Measurements from ENCODE around the gene STK11.
A peak's percentile ranks its signal among the peaks of the same experiment; 100 is the strongest.
"Not testable (repeated sequence)": the region's sequence is repeated elsewhere in the genome, so short reads cannot be mapped to it uniquely, and the experiment has no call there.

STK11 gene

DNA sequence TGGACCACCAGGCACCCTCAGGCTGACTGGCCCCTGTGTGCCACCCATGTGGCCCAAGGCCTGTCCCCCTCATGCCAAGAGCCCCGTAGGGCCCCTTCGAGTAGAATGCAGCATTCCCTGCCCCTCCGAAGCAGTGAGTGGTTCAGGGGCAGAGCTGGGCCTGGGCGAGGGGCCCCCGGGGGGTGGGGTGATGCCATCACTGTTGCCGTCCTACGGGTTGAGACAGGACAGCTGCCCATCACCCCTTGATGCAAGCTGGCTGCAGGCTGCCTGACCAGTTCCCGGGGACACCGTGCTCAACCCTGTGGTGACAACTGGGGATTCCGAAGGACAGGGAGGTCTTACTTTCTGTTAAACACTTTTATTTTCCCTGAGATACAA lies 36.2 kb upstream of the STK11 start:
- DNase-seq, result no peak

DNA sequence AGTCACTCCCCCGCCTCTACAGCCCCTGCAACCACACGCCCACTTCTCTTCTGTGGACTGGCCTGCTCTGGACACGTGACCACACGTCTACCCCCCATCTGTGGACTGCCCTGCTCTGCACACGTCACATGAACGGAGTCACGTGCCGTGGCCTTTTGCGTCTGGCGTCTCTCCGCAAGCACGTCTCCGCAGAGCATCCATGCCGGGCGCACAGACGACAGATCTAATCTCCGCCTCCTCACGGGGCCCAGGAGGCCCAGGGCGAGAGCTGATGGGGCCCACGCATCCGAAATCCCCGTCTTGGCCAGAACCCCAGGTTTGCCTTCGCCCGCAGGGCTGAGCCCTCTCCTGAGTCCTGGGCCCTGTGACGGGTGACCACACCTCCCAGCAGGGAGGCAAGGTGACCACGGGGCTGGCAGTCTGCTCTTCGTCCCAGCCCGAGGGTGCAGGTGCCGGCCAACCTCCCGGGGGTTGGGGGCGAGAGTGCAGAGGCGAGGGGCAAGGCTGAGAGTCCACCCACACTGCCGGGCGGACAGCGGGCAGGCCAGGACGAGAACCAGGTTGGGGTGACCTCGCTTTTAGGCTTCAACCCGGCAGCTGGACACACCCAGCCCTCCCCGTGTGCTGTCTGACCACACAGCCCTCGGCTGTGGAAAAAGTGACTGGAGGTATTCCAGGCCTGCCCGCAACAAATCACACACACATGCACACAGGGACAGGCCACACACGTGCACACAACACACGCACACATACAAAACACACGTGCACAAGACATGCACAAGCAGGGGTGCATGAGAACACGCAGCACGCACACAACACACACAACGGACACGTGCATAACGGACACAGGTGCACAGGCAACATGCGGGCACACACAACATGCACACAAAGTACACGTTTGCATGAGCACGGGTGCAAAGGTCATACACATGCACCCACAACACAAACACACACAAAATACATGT lies 35.4 kb upstream of the STK11 start:
- DNase-seq, result no peak

DNA sequence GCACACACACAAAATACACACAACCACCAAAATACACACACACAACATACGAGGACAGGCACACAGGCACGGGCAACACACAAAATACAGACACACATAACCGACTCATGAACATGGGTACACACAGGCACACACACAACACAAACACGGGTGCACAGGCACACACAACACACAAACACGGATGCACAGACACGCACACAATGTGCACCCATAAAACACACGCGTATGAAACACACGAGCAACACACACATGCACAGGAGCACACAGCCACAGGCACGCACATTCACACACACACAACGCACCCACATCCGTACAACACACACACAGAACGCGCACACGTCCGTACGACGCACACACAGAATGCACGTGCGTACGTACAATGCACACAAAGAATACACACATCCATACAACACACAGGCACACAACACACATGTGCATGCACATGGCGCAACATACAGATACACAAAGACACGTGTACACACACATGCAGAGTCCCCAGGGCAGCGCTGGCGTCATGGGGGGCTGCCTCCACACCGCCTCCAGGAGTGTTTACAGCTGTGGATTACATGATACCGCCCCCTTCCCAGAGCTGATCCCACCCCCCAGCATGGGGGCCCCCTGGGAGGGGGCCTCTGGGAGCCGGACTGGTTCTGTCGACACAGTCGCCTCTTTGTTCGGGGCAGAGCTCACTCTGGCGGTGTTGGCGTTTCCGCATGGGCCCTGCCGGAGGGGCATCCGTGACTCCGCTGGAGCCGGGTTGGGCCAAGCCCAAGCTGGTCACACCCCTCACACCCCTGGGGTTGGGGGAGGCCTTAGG lies 34.4 kb upstream of the STK11 start:
- no peak for DNase-seq

DNA sequence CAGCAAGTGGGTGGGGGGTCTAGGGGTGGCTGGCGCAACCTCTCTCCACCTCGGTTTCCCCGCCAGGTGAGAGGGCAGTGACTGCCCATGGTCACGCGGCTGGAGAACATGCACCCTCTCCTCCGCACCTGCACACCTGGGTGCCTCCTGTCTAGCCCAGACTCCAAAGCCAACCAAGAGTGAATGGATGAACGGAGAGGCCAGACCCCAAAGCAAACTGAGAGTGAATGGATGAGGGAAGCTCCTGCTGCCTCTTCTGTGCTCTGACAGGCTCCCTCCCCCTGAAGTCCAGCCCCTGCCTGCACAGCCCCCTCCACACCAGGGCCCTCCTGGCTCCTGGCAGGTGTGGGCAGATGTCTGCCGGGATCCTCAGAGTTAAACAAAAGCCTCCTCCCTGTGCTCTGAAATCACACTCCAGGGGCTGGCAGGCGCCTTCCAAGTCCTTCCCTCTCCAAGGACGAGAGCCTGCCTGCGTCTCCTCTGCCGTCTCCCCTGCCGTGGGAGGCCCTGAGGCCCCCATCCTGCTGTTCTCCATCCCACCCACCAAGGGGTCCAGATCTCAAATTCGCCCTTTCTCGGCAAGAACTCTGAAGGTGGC lies 33.7 kb upstream of the STK11 start:
- DNase-seq, result no peak

DNA sequence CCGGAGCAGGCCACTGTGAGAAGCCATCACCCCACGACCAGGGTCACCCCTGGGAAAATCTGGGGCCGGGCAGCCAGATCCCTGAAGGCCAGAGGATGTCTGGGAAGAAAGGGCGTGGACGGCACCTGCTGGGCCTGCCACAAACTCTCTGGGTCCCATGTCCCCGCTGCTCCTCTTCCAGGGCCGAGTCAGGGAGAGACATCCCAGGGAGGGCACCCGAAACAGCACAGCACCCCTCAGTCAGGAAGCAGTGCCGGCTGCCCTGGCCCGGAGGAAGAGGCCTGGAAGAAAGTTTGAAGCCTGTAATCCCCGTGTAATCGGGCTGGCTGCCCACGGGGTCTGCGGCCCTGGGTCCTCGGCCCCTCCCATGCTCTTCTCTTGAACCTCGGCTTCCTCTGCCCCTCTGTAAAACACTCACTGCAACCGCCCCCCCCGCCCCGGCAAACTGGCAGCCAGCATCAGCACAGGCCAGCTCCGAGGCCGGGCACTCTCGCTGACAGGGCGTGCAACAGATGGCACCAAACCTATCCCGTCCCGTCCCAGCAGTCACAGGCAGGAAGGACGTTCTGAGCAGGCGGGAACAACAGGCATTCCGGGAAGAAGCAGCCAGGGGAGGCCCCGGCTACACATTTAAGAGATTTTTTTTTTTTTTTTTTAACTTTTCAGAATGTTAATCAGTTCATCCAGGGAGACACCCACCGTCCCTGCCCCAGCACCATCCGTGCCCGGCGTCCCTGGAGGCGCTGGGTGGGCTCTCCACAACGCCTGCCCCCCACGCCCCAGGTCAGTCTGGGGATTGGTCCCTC lies 33.0 kb upstream of the STK11 start:
- DNase-seq, result no peak

DNA sequence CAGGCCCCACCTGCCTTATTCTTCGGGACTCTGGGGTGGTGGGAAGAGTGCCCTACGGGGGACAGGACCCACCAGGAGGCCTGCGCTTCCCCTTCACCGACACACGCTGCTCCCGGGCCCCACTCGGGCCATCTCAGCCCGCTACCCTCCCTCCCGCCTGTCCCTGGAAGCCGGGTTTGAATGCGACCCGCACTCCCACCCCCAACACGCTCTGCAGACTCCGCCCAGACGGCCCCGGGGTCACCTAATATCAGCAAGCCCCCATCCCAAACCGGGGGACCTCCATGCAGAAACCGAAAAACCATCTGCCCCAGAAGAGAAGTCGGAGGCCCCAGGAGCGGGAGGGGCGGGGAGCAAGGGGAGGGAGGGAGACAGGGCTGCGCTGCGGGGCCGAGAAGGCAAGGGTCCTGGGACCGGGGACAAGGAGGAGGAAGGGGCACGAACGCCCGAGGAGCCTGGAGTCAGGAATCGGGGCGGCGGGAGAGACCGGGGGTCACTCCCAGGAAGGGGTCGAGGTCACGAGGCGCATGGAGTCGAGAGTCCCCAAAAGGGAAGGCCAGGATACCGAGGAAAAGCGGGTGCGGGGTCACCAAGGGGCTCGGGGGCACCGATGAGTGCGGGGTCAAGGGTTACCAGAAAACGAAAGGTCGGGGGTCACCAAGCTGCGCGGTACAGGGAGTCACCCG lies 32.3 kb upstream of the STK11 start:
- DNase-seq, result no peak

DNA sequence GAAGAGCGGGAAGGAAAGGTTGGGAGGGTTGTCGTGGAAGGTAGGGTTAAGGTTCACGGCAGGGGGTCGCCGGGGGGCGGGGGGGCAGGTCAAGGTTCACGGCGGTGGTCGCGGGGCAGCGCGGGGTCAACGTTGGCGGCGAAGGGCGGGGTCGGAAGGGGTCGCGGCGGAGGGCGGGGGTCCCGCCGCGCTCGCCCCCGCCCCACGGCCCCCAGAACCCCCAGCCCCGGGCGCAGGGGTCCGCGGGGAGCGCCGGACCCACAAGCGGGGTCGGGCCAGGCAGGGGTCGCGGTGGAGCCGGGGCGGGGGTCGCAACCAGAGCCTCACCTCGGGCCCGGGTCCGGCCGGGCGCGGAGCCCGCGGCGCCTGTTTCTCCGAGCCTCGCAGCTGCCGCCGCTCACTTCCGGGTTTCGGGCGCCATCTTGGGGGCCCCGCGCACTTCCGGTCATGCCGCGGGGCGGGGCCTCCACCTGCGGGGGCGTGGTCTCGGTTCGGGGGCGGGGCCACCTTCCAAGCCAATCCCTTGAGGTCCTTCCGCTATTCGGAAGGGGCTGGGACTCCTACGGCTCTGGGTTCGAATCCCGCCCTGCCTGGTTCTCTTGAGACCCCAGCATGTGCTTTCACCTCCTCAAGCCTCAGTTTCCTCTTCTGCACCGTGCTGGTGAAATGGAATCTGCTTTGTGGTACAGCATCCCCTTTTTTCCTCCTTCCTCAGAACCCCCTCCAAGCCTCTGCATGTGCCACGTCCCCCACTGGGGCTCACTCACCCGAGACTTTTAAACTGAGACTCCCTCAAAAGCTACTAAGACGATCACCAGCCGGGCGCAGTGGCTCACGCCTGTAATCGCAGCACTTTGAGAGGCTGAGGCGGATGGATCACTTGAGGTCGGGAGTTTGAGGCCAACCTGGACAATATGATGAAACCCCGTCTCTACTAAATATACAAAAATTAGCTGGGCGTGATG lies 31.5 kb upstream of the STK11 start, which contains the start of gene SBNO2:
SBNO2 (minus strand) TSS at position 424 of the 965 bp plus-strand sequence. CDS start 19,992 bp downstream, outside the sequence.
- peak; percentile 14 for DNase-seq

DNA sequence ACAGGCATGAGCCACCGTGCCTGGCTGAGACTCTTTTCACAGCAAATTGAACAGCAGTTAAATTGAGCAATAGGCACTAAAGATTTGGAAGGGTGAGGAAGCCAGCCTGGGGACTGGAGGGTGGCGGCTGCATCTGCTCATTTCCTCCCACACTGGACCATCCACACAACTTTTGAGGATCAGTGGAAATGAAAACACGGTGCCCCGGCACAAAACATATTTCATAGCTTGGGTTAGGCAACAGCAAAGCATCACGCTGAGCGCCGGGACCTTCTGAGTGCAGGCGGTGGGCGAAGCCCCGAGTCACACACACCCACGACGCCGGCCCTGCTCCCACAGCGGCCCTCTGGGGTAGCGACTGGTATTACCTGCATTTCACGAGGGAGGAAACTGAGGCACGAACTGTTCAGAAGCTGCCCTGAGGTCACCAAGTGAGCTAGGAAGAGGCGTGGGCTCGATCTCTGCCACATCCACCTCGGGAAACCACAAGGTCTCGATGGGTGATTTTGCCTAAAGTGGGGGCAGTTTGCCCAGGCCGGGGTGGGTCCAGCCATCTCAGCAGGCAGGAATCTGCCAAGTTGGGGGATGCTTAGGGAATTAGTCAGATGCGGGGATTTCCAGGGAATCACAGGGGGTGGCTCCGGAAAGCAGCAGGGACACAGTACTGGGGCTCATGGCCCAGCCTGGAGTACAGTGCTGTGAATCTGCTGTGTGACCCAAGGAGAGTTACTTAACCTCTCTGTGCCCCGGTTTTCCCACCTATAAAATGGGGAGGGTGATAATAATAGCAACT lies 28.1 kb upstream of the STK11 start:
- no peak for DNase-seq

DNA sequence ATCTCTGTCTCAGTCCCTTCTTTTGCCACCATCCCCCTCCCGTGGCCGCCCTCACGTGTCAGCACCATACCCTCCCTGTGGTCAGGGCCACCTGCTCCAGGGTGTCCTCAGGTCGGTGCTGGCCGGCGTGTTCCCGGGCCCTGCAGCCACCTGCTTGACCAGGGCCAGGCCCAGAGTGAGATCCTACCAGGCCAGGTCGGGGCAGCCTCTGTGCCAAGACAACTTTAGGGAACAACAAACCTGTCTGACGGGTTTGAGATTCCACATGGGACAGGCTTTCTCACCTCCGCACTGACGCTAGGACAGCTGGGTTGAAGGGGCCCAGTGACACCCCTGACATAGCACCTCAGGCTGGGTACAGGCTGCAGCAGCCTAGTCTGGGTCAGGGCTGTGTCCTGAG lies 24.0 kb upstream of the STK11 start:
- no peak for DNase-seq

DNA sequence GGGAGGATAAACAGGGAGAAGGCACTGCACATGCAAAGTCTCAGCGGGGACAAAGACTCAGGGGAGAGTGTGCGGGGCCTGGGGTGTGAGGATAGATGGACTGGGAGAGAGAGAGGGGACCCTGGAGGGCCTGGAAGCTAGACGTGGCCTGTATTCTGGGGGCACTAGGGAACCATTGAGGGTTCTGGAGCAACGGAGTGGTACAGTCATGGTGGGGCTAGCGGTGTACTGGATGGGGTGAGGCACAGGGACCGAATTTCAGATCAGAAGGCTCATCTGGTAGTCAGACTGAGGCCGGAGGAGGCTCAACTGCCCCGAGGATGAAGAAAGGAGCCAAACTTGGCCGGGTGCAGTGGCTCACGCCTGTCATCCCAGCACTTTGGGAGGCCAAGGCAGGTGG lies 23.5 kb upstream of the STK11 start:
- no peak for DNase-seq

DNA sequence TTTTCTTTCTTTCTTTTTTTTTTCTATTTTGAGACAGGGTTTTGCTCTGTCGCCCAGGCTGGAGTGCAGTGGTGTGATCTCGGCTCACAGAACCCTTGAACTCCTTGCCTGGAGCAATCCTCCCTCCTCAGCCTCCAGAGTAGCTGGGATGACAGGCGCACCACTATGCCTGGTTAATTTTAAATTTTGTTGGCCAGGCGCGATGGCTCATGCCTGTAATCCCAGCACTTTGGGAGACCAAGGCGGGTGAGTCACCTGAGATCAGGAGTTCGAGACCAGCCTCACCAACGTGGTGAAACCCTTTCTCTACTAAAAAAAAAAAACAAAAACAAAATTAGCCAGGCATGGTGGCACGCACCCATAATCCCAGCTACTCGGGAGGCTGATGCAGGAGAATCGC lies 22.9 kb upstream of the STK11 start:
- no peak for DNase-seq

DNA sequence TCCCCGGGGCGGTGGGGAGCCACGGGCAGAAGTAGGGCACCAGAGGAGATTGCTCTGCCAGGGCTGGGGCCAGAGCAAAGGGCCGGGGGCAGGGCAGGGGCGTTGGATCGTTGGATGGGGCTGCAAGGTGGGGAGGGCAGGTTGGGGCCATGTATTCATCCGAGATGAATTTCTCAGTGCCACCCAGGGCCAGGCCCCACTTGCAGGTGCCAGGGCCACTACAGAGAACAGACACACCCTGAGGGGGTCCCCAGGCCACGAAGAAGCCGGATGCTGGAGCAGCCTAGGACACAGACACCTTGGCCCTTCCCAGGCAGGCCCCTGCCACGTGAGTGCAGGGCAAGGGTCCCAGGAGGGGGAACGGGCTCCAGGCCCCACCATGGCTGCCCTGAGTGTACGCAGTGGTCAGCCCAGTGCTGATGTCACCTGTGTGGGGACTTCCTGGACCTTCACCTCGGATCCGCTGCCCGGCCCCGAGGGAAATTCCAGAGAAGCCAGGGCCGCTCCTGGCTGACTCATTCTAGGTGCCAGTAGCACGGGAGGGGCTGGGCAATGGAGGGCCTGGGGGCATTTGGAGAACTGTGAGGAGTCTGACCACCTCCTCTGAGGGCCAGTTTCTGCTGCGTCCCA lies 21.9 kb upstream of the STK11 start:
- no peak for DNase-seq

DNA sequence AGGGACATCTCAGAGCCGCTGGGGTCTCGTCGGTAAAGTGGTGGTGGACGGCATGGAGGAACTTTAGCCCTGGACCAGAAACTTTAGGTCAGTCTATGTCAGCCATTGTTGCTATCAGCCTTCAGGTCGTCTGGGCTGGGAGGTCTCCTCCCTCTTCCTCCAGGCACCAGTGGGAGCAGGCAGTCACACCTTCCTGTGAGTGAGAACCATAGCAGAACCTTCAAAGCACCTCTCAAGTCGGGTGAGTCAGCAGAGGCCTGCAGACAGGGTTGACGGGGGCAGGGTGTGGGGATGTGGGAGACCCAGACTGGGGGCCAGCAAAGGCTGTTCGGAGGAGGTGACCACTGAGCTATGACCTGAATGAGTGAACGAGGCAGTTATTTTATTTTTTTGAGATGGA lies 16.2 kb upstream of the STK11 start:
- DNase-seq, result no peak

DNA sequence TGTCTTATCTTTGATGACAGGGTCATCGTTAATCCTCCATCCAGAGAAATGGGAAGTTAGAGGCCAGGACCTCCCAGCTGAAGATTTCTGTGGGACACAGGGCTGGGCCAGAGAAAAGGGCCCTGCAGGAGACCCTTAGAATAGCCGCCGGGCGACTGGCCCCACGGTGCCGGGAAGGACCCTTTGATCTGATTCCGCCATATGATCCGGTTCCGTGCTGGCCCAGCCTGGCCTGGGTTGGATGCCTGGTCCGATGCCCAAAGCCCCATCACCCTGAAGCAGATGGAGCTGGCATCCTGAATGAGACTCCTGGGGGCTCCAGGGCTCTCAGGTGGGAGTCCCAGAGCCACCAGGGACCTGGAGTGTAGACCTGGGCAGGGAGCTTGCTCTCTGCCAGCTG lies 6.0 kb upstream of the STK11 start:
- no peak for DNase-seq

DNA sequence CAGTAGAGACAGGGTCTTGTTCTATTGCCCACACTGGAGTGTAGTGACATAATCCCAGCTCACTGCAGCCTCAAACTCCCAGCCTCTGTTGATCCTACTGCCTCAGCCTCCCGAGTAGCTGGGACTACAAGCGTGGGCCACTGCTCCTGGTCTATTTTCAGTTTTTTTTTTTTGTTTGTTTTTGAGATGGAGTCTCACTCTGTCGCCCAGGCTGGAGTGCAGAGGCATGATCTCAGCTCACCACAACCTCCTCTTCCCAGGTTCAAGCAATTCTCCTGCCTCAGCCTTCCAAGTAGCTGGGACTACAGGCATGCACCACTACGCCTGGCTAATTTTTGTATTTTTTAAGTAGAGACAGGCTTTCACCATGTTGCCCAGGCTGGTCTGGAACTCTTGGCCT lies 5.0 kb upstream of the STK11 start:
- not testable (repeated sequence) for DNase-seq

DNA sequence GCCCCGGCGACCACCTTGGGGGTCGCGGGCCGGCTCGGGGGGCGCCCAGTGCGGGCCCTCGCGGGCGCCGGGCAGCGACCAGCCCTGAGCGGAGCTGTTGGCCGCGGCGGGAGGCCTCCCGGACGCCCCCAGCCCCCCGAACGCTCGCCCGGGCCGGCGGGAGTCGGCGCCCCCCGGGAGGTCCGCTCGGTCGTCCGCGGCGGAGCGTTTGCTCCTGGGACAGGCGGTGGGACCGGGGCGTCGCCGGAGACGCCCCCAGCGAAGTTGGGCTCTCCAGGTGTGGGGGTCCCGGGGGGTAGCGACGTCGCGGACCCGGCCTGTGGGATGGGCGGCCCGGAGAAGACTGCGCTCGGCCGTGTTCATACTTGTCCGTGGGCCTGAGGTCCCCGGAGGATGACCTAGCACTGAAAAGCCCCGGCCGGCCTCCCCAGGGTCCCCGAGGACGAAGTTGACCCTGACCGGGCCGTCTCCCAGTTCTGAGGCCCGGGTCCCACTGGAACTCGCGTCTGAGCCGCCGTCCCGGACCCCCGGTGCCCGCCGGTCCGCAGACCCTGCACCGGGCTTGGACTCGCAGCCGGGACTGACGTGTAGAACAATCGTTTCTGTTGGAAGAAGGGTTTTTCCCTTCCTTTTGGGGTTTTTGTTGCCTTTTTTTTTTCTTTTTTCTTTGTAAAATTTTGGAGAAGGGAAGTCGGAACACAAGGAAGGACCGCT lies 729 bp downstream of the STK11 start:
- no peak for DNase-seq

DNA sequence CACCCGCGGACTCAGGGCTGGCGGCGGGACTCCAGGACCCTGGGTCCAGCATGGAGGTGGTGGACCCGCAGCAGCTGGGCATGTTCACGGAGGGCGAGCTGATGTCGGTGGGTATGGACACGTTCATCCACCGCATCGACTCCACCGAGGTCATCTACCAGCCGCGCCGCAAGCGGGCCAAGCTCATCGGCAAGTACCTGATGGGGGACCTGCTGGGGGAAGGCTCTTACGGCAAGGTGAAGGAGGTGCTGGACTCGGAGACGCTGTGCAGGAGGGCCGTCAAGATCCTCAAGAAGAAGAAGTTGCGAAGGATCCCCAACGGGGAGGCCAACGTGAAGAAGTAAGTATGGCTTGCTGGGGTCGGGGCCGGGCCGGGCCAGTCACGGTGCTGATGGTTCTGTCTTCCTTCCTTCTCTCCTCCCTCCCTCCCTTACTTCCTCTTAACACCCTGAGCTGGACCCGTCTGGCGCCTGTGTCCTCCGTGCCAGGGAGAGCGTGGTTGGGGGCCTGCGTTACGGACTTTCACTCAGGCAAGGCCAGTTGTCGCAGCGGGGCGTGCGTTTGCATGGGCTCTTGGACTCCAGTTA lies 1.4 kb downstream of the STK11 start:
- no peak for DNase-seq

DNA sequence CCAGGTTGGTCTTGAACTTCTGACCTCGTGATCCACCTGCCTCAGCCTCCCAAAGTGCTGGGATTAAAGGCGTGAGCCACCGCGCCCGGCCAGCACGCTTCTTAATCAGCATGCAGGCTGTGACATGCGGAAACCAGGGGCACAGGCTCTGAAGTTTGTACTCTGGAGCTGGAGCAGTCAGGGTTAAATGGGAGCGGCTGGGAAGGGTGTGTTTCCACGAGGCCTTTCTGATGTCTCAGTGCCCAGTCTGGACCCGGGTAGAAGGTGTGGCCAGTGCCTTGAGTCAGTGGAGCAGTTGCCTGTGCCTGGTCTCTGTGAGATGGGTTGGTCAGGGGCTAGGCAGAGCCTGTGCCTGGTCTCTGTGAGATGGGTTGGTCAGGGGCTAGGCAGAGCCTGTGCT lies 3.3 kb downstream of the STK11 start:
- not testable (repeated sequence) for DNase-seq

DNA sequence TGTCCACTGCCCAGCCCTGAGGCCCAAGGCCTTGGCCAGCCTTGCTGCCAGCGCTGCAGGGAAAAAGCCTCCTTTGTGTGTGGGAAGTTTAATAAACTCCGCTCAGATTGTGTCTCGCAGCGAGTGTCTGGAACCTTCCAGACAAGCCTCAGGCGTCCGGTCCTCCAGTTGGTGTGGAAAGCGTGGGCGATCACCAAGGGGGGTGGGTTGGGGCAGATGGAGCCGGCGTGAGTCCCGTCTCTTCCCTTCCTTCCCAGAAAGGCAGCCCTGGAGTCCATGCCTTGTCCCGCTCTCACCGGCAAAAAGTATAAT lies 4.6 kb downstream of the STK11 start:
- no peak for DNase-seq
